GM23338 (cell line): ENCODE results near the gene USP37. TPM values are rescaled to one million over a fixed set of nuclear protein-coding genes. Genes with fewer than 3 reads are reported as not detected.

ENCODE experiments used
- ATAC-seq: fragments of 200-7000 bp; cut with Tn5 transposase; 3 replicates; pipeline ENCODE4 v1.9.1; 2020
- DNase-seq: peaks from one replicate; pipeline ENCODE4 v3.0.0-alpha.2; 2015; ENCODE audit warnings: low spot score
- H2AFZ ChIP-seq: fragments of 200-600 bp; sonication (generic); 2 replicates; pipeline ENCODE4 v1.8.0; 2016; ENCODE audit warnings: antibody characterized with exemption, mild to moderate bottlenecking, moderate library complexity
- H3F3A ChIP-seq: fragments of 200-600 bp; sonication (generic); replicated peaks from 2 replicates; pipeline ENCODE4 v1.8.0; 2017; ENCODE audit warnings: antibody characterized with exemption, mixed run types, low read depth
- H3K27ac ChIP-seq: fragments of 200-600 bp; sonication (generic); 2 replicates; pipeline ENCODE4 v1.6.1; 2016; ENCODE audit warnings: low read depth
- H3K27me3 ChIP-seq: fragments of 200-600 bp; sonication (generic); 2 replicates; pipeline ENCODE4 v1.8.0; 2016; ENCODE audit warnings: mild to moderate bottlenecking, mixed run types, moderate library complexity; ENCODE audit not compliant: insufficient read depth
- H3K36me3 ChIP-seq: fragments of 200-600 bp; sonication (generic); 2 replicates; pipeline ENCODE4 v1.8.0; 2016; ENCODE audit warnings: mild to moderate bottlenecking; ENCODE audit not compliant: insufficient read depth
- H3K4me1 ChIP-seq: fragments of 200-600 bp; sonication (generic); 2 replicates; pipeline ENCODE4 v1.8.0; 2016; ENCODE audit warnings: mild to moderate bottlenecking, moderate library complexity; ENCODE audit not compliant: insufficient read depth
- H3K4me2 ChIP-seq: fragments of 200-600 bp; sonication (generic); 2 replicates; pipeline ENCODE4 v1.7.1; 2017; ENCODE audit warnings: mixed run types
- H3K4me3 ChIP-seq: fragments of 200-600 bp; sonication (generic); 2 replicates; pipeline ENCODE4 v1.6.1; 2016; ENCODE audit warnings: mixed run types
- H3K79me2 ChIP-seq: fragments of 200-600 bp; sonication (generic); replicated peaks from 2 replicates; pipeline ENCODE4 v1.8.0; 2017; ENCODE audit warnings: mild to moderate bottlenecking; ENCODE audit not compliant: insufficient read depth
- H3K9me2 ChIP-seq: fragments of 200-600 bp; sonication (generic); 2 replicates; pipeline ENCODE4 v1.8.0; 2017; ENCODE audit not compliant: insufficient read depth
- H4K20me1 ChIP-seq: fragments of 200-600 bp; sonication (generic); replicated peaks from 2 replicates; pipeline ENCODE4 v1.8.0; 2017; ENCODE audit warnings: mild to moderate bottlenecking; ENCODE audit not compliant: insufficient read depth
- H3K27ac Mint-ChIP-seq: 2 replicates; pipeline ENCODE4 v1.8.0; 2020; ENCODE audit warnings: inconsistent platforms, mild to moderate bottlenecking, moderate library complexity, mixed read lengths
- H3K27me3 Mint-ChIP-seq: 3 replicates; pipeline ENCODE4 v1.8.0; 2022; ENCODE audit warnings: low read depth, mild to moderate bottlenecking, moderate library complexity, mixed read lengths, inconsistent platforms; ENCODE audit not compliant: insufficient read depth, poor library complexity
- H3K36me3 Mint-ChIP-seq: 3 replicates; pipeline ENCODE4 v1.8.0; 2021; ENCODE audit warnings: low read depth, mild to moderate bottlenecking, inconsistent platforms, moderate library complexity, mixed read lengths
- H3K4me1 Mint-ChIP-seq: 3 replicates; pipeline ENCODE4 v1.8.0; 2020; ENCODE audit warnings: mild to moderate bottlenecking, inconsistent platforms, mixed read lengths
- H3K4me3 Mint-ChIP-seq: 3 replicates; pipeline ENCODE4 v1.8.0; 2021; ENCODE audit warnings: moderate library complexity, mild to moderate bottlenecking, inconsistent platforms, mixed read lengths
- H3K9me3 Mint-ChIP-seq: 3 replicates; pipeline ENCODE4 v1.8.0; 2020; ENCODE audit warnings: moderate library complexity, mild to moderate bottlenecking, inconsistent platforms, mixed read lengths
- CREB1 ChIP-seq: fragments of 250-450 bp; sonication (Bioruptor Pico); IDR thresholded peaks from 2 replicates; pipeline ENCODE4 v1.5.0; 2020; ENCODE audit warnings: low read depth, mild to moderate bottlenecking, moderate library complexity
- ETS1 ChIP-seq: IDR thresholded peaks from 2 replicates; pipeline ENCODE4 v1.6.1; 2016; ENCODE audit warnings: antibody characterized with exemption
- EZH2 ChIP-seq: fragments of 200-600 bp; sonication (generic); IDR thresholded peaks from one replicate; pipeline ENCODE4 v1.8.0; 2017; ENCODE audit warnings: antibody characterized with exemption, mild to moderate bottlenecking, low read depth; ENCODE audit not compliant: unreplicated experiment
- NANOG ChIP-seq: IDR thresholded peaks from 2 replicates; pipeline ENCODE4 v1.6.1; 2016; ENCODE audit warnings: antibody characterized with exemption, borderline replicate concordance
- POLR2AphosphoS5 ChIP-seq: IDR thresholded peaks from 2 replicates; pipeline ENCODE4 v1.6.1; 2016; ENCODE audit warnings: antibody characterized with exemption, low read depth
- ZNF331 ChIP-seq: fragments of 250-450 bp; sonication (Bioruptor Pico); IDR thresholded peaks from 2 replicates; pipeline ENCODE4 v1.5.0; 2020; ENCODE audit warnings: low read depth, mild to moderate bottlenecking, moderate library complexity
- ZNF462 ChIP-seq: fragments of 250-450 bp; sonication (Bioruptor Pico); IDR thresholded peaks from 2 replicates; pipeline ENCODE4 v1.5.0; 2020; ENCODE audit warnings: mild to moderate bottlenecking, moderate library complexity
- polyA plus RNA-seq: library from polyadenylated mRNA; unstranded; fragments of >200 nt; fragmentation: Nextera tagmentation; extraction: Ambion mirVana; gene quantifications from 2 replicates; pipeline ENCODE4 v1.2.1, GENCODE V29; 2016
- total RNA-seq: library from RNA; depleted of rRNA; stranded (reverse); fragments of >200 nt; shearing (Covaris generic); gene quantifications from 2 replicates; pipeline ENCODE4 v1.2.3, GENCODE V29; 2014

Gene USP37
- total and polyA plus RNA-seq, 2 experiments from 2014 or later = 8.2 to 21.0 TPM

- TF ChIP-seq ZNF462 (CRISPR knock-in tag) (no peak), NANOG (no peak), EZH2 (no peak), ETS1 (no peak), POLR2AphosphoS5 (no peak), ZNF331 (no peak)
These were observed 165.2 kb downstream of the USP37 start (continued) for GRCh38 chr2:218402911-218403411.

- Histone ChIP-seq H3K27ac (no peak overlapping the region), H3K79me2 (no peaks in the 10 kb centered on the region), H3K4me2 (no peak overlapping the region), H3K4me1 (peaks cover 26% of the 10 kb centered on the region), H4K20me1 (no peaks in the 10 kb centered on the region), H3K4me3 (no peak overlapping the region), H2AFZ (no peak overlapping the region), H3K36me3 (no peaks in the 10 kb centered on the region), H3K27me3 (peaks cover 20% of the 10 kb centered on the region), H3F3A (peaks cover 17% of the 10 kb centered on the region), H3K9me2 (no peaks in the 10 kb centered on the region)
- H3K9me3 Mint-ChIP-seq = no peaks in the 10 kb centered on the region
- DNase-seq = no peak
- peaks cover 26% of the 10 kb centered on the region for H3K27me3 Mint-ChIP-seq
- H3K4me3 Mint-ChIP-seq = no peak overlapping the region
- no peak overlapping the region for H3K27ac Mint-ChIP-seq
- peaks cover 27% of the 10 kb centered on the region for H3K4me1 Mint-ChIP-seq
- ATAC-seq = no peak
- H3K36me3 Mint-ChIP-seq = peaks cover 12% of the 10 kb centered on the region
- TF ChIP-seq EZH2 = no peak
- no peak for TF ChIP-seq NANOG
- no peak for TF ChIP-seq ZNF462 (CRISPR knock-in tag)
- TF ChIP-seq CREB1 (CRISPR knock-in tag) = no peak
- no peak for TF ChIP-seq ETS1
These were observed 165.7 kb downstream of the USP37 start for GRCh38 chr2:218402491-218402901.
